ENCODE measurements around the gene PCDHA1. TPM values are rescaled to one million over a fixed set of nuclear protein-coding genes. Genes with fewer than 3 reads are reported as not detected.

Gene PCDHA1
- 0.07 TPM in 1 of 2 replicates, not detected in the other for total RNA-seq (2022)
- Bru-seq, nascent RNA = percentile 13 among the genes with signal in this experiment
- BruChase-seq, experiment 1, labeled RNA remaining after a 6-hour chase = percentile 19 among the genes with signal in this experiment
- BruChase-seq, experiment 2, labeled RNA remaining after a 2-hour chase = percentile 17 among the genes with signal in this experiment
- long read RNA-seq, partial matches to known transcripts = 0 of 1 reads
- long read RNA-seq, other reads (novel, unspliced or antisense) = 0 of 1 reads

GRCh38 chr5:140785905-140786686 lies at the start of gene PCDHA1:
Gene PCDHA1 (plus strand): TSS chr5:140786140.
- Mint-ChIP-seq H3K36me3 (ENCODE audit: insufficient read depth, unreplicated experiment) (peaks cover 5% of the 10 kb centered on the region), H3K4me1 (ENCODE audit: insufficient read depth, unreplicated experiment) (no peaks in the 10 kb centered on the region), H3K27ac (ENCODE audit: low read depth, unreplicated experiment) (no peak within 1 kb of the TSS), H3K27me3 (ENCODE audit: insufficient read depth, unreplicated experiment) (no peaks in the 10 kb centered on the region), H3K9me3 (ENCODE audit: unreplicated experiment) (peaks cover 36% of the 10 kb centered on the region), H3K4me3 (ENCODE audit: unreplicated experiment) (peak within 1 kb of the TSS; percentile 42)
- ChIA-PET CTCF (interaction anchor here (0.6 to 1.8 kb wide), 3 partner anchors 21 to 72 kb away, joined by 3 to 7 read pairs (median 4); partner anchors contain the start of gene PCDHA4), POLR2A (no interaction called here)
- peak; percentile 51 for DNase-seq (ENCODE audit: unreplicated experiment)
- no TSS peak for BruUV-seq (replicated peaks)
- TF ChIP-seq, protein P1, sequence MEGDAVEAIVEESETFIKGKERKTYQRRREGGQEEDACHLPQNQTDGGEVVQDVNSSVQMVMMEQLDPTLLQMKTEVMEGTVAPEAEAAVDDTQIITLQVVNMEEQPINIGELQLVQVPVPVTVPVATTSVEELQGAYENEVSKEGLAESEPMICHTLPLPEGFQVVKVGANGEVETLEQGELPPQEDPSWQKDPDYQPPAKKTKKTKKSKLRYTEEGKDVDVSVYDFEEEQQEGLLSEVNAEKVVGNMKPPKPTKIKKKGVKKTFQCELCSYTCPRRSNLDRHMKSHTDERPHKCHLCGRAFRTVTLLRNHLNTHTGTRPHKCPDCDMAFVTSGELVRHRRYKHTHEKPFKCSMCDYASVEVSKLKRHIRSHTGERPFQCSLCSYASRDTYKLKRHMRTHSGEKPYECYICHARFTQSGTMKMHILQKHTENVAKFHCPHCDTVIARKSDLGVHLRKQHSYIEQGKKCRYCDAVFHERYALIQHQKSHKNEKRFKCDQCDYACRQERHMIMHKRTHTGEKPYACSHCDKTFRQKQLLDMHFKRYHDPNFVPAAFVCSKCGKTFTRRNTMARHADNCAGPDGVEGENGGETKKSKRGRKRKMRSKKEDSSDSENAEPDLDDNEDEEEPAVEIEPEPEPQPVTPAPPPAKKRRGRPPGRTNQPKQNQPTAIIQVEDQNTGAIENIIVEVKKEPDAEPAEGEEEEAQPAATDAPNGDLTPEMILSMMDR (IDR thresholded peaks at IDR 0.05; ENCODE audit: unreplicated experiment) = no peak
- intact Hi-C loops (cut with micrococcal nuclease) = no loop called here

DNA sequence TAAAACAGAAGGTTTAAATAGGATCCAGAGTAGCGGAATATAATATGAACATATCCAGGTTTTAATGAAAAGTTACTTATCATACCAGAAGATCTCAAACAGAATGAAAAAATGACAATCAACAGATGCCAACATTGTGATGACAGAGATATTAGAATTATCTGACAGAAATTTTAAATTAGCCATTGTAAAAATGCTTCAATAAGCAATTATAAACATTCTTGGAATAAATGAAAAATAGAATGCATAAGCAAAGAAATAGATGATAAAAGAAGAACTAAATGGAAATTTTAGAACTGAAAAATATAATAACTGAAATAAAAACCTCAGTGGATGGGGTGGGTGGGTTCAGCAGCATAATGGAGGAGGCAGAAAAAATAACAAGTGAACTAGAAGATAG lies 48.5 kb upstream of the PCDHA1 start:
- intact Hi-C loops (cut with micrococcal nuclease) = no loop called here
- no TSS peak for BruUV-seq (replicated peaks)
- ChIA-PET CTCF (no interaction called here), POLR2A (interaction anchor here (0.5 kb wide), 1 partner anchor 281 kb away, joined by 4 read pairs; no protein-coding TSS in a partner anchor)
- peaks cover 10% of the 10 kb centered on the region for H3K27me3 Mint-ChIP-seq (ENCODE audit: insufficient read depth, unreplicated experiment)
- H3K36me3 Mint-ChIP-seq (ENCODE audit: insufficient read depth, unreplicated experiment) = no peaks in the 10 kb centered on the region
- H3K9me3 Mint-ChIP-seq (ENCODE audit: unreplicated experiment) = peaks cover 16% of the 10 kb centered on the region
- TF ChIP-seq, protein P1 (IDR thresholded peaks at IDR 0.05; ENCODE audit: unreplicated experiment) = no peak
- H3K4me1 Mint-ChIP-seq (ENCODE audit: insufficient read depth, unreplicated experiment) = no peaks in the 10 kb centered on the region
- no peak for DNase-seq (ENCODE audit: unreplicated experiment)
- H3K4me3 Mint-ChIP-seq (ENCODE audit: unreplicated experiment) = no peak overlapping the region
- H3K27ac Mint-ChIP-seq (ENCODE audit: low read depth, unreplicated experiment) = no peak overlapping the region

- Mint-ChIP-seq H3K36me3 (ENCODE audit: insufficient read depth, unreplicated experiment) (no peaks in the 10 kb centered on the region), H3K4me3 (ENCODE audit: unreplicated experiment) (no peak overlapping the region), H3K9me3 (ENCODE audit: unreplicated experiment) (peaks cover 7% of the 10 kb centered on the region), H3K27ac (ENCODE audit: low read depth, unreplicated experiment) (no peak overlapping the region), H3K4me1 (ENCODE audit: insufficient read depth, unreplicated experiment) (no peaks in the 10 kb centered on the region), H3K27me3 (ENCODE audit: insufficient read depth, unreplicated experiment) (no peaks in the 10 kb centered on the region)
- TF ChIP-seq, protein P1 (IDR thresholded peaks at IDR 0.05; ENCODE audit: unreplicated experiment) = no peak
- BruUV-seq (replicated peaks) = no TSS peak
- ChIA-PET POLR2A (interaction anchor here (1.3 kb wide), 1 partner anchor 23 kb away, joined by 5 read pairs; no protein-coding TSS in a partner anchor), CTCF (interaction anchor here (0.6 to 1.6 kb wide), 4 partner anchors 11 to 344 kb away, joined by 3 to 4 read pairs (median 3); partner anchors contain the start of gene PCDHA1)
- intact Hi-C loops (cut with micrococcal nuclease) = no loop called here
- no peak for DNase-seq (ENCODE audit: unreplicated experiment)
Observed at GRCh38 chr5:140741967-140742366, 44.0 kb upstream of the PCDHA1 start.

GRCh38 chr5:140753561-140753960 lies 32.4 kb upstream of the PCDHA1 start:
- intact Hi-C loops (cut with micrococcal nuclease) = no loop called here
- Mint-ChIP-seq H3K27me3 (ENCODE audit: insufficient read depth, unreplicated experiment) (no peaks in the 10 kb centered on the region), H3K36me3 (ENCODE audit: insufficient read depth, unreplicated experiment) (no peaks in the 10 kb centered on the region), H3K4me3 (ENCODE audit: unreplicated experiment) (no peak overlapping the region), H3K9me3 (ENCODE audit: unreplicated experiment) (peaks cover 71% of the 10 kb centered on the region), H3K27ac (ENCODE audit: low read depth, unreplicated experiment) (no peak overlapping the region), H3K4me1 (ENCODE audit: insufficient read depth, unreplicated experiment) (no peaks in the 10 kb centered on the region)
- ChIA-PET CTCF (no interaction called here), POLR2A (no interaction called here)
- TF ChIP-seq, protein P1 (IDR thresholded peaks at IDR 0.05; ENCODE audit: unreplicated experiment) = no peak
- BruUV-seq (replicated peaks) = no TSS peak
- no peak for DNase-seq (ENCODE audit: unreplicated experiment)
